Heart right ventricle (tissue), 16 donors: ENCODE measurements around the gene TMEM151A. TPM values are rescaled to one million over a fixed set of nuclear protein-coding genes. Genes with fewer than 3 reads are reported as not detected.
A peak's percentile ranks its signal among the peaks of the same experiment; 100 is the strongest.

Experiments
- ATAC-seq, 8 donors: fragments of 200-7000 bp; cut with Tn5 transposase; one replicate each; pipeline ENCODE4 v1.9.1; 2020; ENCODE audit warnings: mild to moderate bottlenecking in 8 of 8, moderate library complexity in 8 of 8, moderate number of reproducible peaks in 1 of 8
- DNase-seq, 2 donors: peaks; one replicate each; pipeline ENCODE4 v3.0.0-alpha.2; 2020
- H3K27ac ChIP-seq, 10 donors: fragments of 200-600 bp; sonication (generic) in 2 of 10; one replicate each; pipeline versions ENCODE4 v1.5.0 to v1.8.0; 2020 to 2022; ENCODE audit warnings: mild to moderate bottlenecking in 3 of 10
- H3K27me3 ChIP-seq, 7 donors: fragments of 200-600 bp; one replicate each; pipeline ENCODE4 v1.8.0; 2021 to 2022; ENCODE audit warnings: mild to moderate bottlenecking in 2 of 7
- H3K36me3 ChIP-seq, 9 donors: fragments of 200-600 bp; sonication (generic) in 1 of 9; one replicate each; pipeline versions ENCODE4 v1.5.0 to v1.8.0; 2020 to 2022; ENCODE audit warnings: mild to moderate bottlenecking in 2 of 9
- H3K4me1 ChIP-seq, 9 donors: fragments of 200-600 bp; sonication (generic) in 1 of 9; one replicate each; pipeline versions ENCODE4 v1.5.0 to v1.8.0; 2020 to 2022; ENCODE audit warnings: mild to moderate bottlenecking in 4 of 9
- H3K4me3 ChIP-seq, 10 donors: fragments of 200-600 bp; sonication (generic) in 2 of 10; one replicate each; pipeline versions ENCODE4 v1.5.0 to v1.8.0; 2020 to 2022; ENCODE audit warnings: mild to moderate bottlenecking in 7 of 10, moderate library complexity in 2 of 10
- H3K9me3 ChIP-seq, 11 donors: fragments of 200-600 bp in 10 of 11; sonication (generic) in 2 of 11; one replicate each; pipeline versions ENCODE4 v1.5.0 to v1.8.0; 2013 to 2022; ENCODE audit warnings: mild to moderate bottlenecking in 2 of 11, control low read depth in 1 of 11, moderate library complexity in 1 of 11
- WGBS, 2 donors: extraction: QIAGEN DNeasy Blood & Tissue Kit; methylation state at CpG; one replicate each; pipeline ENCODE4 v1.1.7; 2013; ENCODE audit warnings: inconsistent platforms in 1 of 2; 5-methylcytosine and 5-hydroxymethylcytosine counted together
- intact Hi-C, 10 donors: fragments of 100-400 bp; cut with DNase I; formaldehyde crosslinking; loops; one replicate each; pipeline versions ENCODE4 v1.11.1 to v1.14.2; 2022
- polyA plus RNA-seq, 2 donors: library from polyadenylated mRNA; stranded (reverse); fragments of 200-250 nt; gene quantifications; one replicate each; pipeline ENCODE4 v1.2.3, GENCODE V29; 2013
- total RNA-seq, 10 donors: library from RNA; stranded (reverse); fragmentation: NEBNext Ultra II Directional in 3 of 10; extraction: Animal tissue kit (Norgen Biotek cat#: 25700) in 3 of 10; gene quantifications; one replicate each; pipeline versions ENCODE4 v1.2.1 to v1.2.4, GENCODE V29; 2021 to 2023
- TF ChIP-seq, protein P1 (sequence below), 9 donors: fragments of 200-600 bp; sonication (generic) in 2 of 9; IDR thresholded peaks; one replicate each; pipeline versions ENCODE4 v1.5.0 to v1.8.0; 2021 to 2022; ENCODE audit warnings: antibody characterized with exemption in 9 of 9, mild to moderate bottlenecking in 5 of 9, moderate library complexity in 1 of 9
- donor health status: Arrhythmogenic right ventricular cardiomyopathy.
- donor health status: ischemic (EF 13 %, LVEDD 7.1; RV severe dilation, severe dysfunction).
- donor health status: healthy with polysubstance abuse.
- donor health status: DM: no; HTN: yes; CAD: no.
- donor health status: DM: no; HTN: no; CAD: no.
- donor health status: ischemic (EF 25% LVEDD 6.9; RV normal size, moderate dysfunction).
- donor health status: ischemic (EF 25% LVEDD 5.7; RV mildly dilated, moderate dysfunction).
- donor health status: healthy.
- donor health status: DM: yes; HTN: yes; CAD: no.
- donor health status: Ischemic cardiomyopathy.
- donor health status: ischemic (EF 35%, LVEDD 5.7; RV mildly dilated, moderate dysfunction).
- donor health status: nonischemic (EF 11% LVEDD 7.7; RV severe dilation, severe dysfunction).
- donor health status: DM: yes; HTN: yes; CAD: no.
- donor health status: PGD.
- donor health status: ischemic (EF 29% LVEDD 5.4; RV normal size, mild dysfunction).
- donor health status: nonischemic (EF 23%, LVEDD 6.1; RV moderate dilation, normal function).

The TMEM151A gene
- total and polyA plus RNA-seq, 12 donors, result 0.10 to 0.24 (median 0.19) TPM; not detected in 7

- intact Hi-C loops, result loop anchor here in 1 of 10 donors (5.0 kb wide), 1 partner anchor 104 kb away; no protein-coding TSS in a partner anchor
- 38 to 39% methylated on average over 21 of the region's 21 CpGs for WGBS, 2 donors
- Histone ChIP-seq H3K27me3 (no peaks in the 10 kb centered on the region), H3K4me1 (peaks cover 21 to 50% (median 32%) of the 10 kb centered on the region in 9 donors), H3K27ac (peak overlapping the region; percentile 69 to 89 (median 76)), H3K4me3 (no peak overlapping the region), H3K36me3 (peaks cover 0 to 2% (median 0%) of the 10 kb centered on the region in 9 donors), H3K9me3 (no peaks in the 10 kb centered on the region)
- ATAC-seq, result peak; percentile 41 to 86 (median 68)
- TF ChIP-seq, protein P1, sequence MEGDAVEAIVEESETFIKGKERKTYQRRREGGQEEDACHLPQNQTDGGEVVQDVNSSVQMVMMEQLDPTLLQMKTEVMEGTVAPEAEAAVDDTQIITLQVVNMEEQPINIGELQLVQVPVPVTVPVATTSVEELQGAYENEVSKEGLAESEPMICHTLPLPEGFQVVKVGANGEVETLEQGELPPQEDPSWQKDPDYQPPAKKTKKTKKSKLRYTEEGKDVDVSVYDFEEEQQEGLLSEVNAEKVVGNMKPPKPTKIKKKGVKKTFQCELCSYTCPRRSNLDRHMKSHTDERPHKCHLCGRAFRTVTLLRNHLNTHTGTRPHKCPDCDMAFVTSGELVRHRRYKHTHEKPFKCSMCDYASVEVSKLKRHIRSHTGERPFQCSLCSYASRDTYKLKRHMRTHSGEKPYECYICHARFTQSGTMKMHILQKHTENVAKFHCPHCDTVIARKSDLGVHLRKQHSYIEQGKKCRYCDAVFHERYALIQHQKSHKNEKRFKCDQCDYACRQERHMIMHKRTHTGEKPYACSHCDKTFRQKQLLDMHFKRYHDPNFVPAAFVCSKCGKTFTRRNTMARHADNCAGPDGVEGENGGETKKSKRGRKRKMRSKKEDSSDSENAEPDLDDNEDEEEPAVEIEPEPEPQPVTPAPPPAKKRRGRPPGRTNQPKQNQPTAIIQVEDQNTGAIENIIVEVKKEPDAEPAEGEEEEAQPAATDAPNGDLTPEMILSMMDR (IDR thresholded peaks at IDR 0.05), result no peak
- DNase-seq, result peak; percentile 77
These were observed 34.8 kb downstream of the TMEM151A start for GRCh38 chr11:66326261-66327111.

GRCh38 chr11:66327171-66328030 is 35.7 kb downstream of the TMEM151A start:
- H3K27ac ChIP-seq, result peak overlapping the region; percentile 69 to 89 (median 76)
- peaks cover 21 to 41% (median 30%) of the 10 kb centered on the region in 9 donors for H3K4me1 ChIP-seq
- DNase-seq (no peak), ATAC-seq (peak; percentile 16 to 50 (median 28))
- TF ChIP-seq, protein P1 (IDR thresholded peaks at IDR 0.05), result no peak
- peaks cover 0 to 11% (median 0%) of the 10 kb centered on the region in 9 donors for H3K36me3 ChIP-seq
- H3K9me3 ChIP-seq, result no peaks in the 10 kb centered on the region
- 73 to 76% methylated on average over 10 of the region's 10 CpGs for WGBS, 2 donors
- H3K4me3 ChIP-seq, result no peak overlapping the region
- no peaks in the 10 kb centered on the region for H3K27me3 ChIP-seq
- intact Hi-C loops, result loop anchor here in 7 of 10 donors (1.0 to 5.0 kb wide), 4 partner anchors 15 to 105 kb away; no protein-coding TSS in a partner anchor

DNA sequence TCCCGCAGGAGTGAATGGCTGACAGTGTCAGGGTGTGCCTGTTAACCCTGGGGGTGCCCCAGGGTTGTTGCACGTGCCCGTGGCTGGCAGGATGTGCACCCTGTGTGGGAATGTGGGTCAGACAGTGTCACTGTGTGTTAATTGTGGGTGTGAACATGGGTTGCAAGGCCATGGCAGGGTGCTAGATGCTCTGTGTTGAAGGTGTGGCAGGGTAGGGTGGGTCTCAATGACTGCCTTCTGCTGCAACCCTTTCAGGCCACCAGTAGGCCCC is 36.3 kb downstream of the TMEM151A start:
- Histone ChIP-seq H3K4me1 (peaks cover 21 to 40% (median 30%) of the 10 kb centered on the region in 9 donors), H3K9me3 (no peaks in the 10 kb centered on the region), H3K4me3 (no peak overlapping the region), H3K27me3 (no peaks in the 10 kb centered on the region), H3K36me3 (peaks cover 0 to 16% (median 0%) of the 10 kb centered on the region in 9 donors), H3K27ac (peak overlapping the region in 8 of 10 donors; percentile 19 to 89 (median 76))
- WGBS, 2 donors, result 60 to 71% methylated on average over 3 of the region's 3 CpGs
- intact Hi-C loops, result loop anchor here in 7 of 10 donors (1.0 to 5.0 kb wide), 4 partner anchors 15 to 106 kb away; no protein-coding TSS in a partner anchor
- TF ChIP-seq, protein P1 (IDR thresholded peaks at IDR 0.05), result no peak
- ATAC-seq, result peak in 5 of 8 donors; percentile 0 to 3 (median 1)
- no peak for DNase-seq
